Gastroesophageal sphincter (tissue), 4 donors: ENCODE results near the gene FZD10. TPM values are rescaled to one million over a fixed set of nuclear protein-coding genes. Genes with fewer than 3 reads are reported as not detected.

Source experiments
- ATAC-seq: fragments of 150-250 bp; one replicate; pipeline ENCODE4 v1.9.1; 2016; ENCODE audit warnings: mild to moderate bottlenecking, moderate library complexity
- H3K27ac ChIP-seq, 4 donors: fragments of 200-600 bp; sonication (generic) in 3 of 4; 1 replicate in 3 of 4; 2 replicates in 1 of 4; pipeline ENCODE4 v1.5.1; 2016 to 2019
- H3K27me3 ChIP-seq: fragments of 200-600 bp; sonication (generic); one replicate; pipeline ENCODE4 v1.5.1; 2019
- H3K36me3 ChIP-seq, 2 donors: fragments of 200-600 bp; sonication (generic); one replicate each; pipeline ENCODE4 v1.5.1; 2019; ENCODE audit warnings: control low read depth in 1 of 2
- H3K4me1 ChIP-seq, 3 donors: fragments of 200-600 bp; sonication (generic); 1 replicate in 2 of 3; 2 replicates in 1 of 3; pipeline ENCODE4 v1.5.1; 2016 to 2019; ENCODE audit warnings: control low read depth in 2 of 3
- H3K4me3 ChIP-seq, 2 donors: fragments of 200-600 bp; sonication (generic); one replicate each; pipeline ENCODE4 v1.5.1; 2019; ENCODE audit warnings: mild to moderate bottlenecking in 1 of 2, moderate library complexity in 1 of 2
- H3K9me3 ChIP-seq, 3 donors: fragments of 200-600 bp; sonication (generic); one replicate each; pipeline ENCODE4 v1.5.1; 2017 to 2019; ENCODE audit warnings: control low read depth in 2 of 3
- EP300 ChIP-seq: sonication (generic); formaldehyde crosslinking; IDR thresholded peaks from one replicate; pipeline ENCODE4 v1.6.1; 2017; ENCODE audit warnings: antibody characterized with exemption, mild to moderate bottlenecking
- POLR2A ChIP-seq, 2 donors: fragments of 450-650 bp; IDR thresholded peaks; one replicate each; pipeline ENCODE4 v1.6.1; 2017; ENCODE audit warnings: antibody characterized with exemption in 2 of 2, mild to moderate bottlenecking in 2 of 2, moderate library complexity in 1 of 2
- POLR2AphosphoS5 ChIP-seq: sonication (generic); formaldehyde crosslinking; IDR thresholded peaks from one replicate; pipeline ENCODE4 v1.6.1; 2017; ENCODE audit warnings: antibody characterized with exemption
- WGBS, 2 donors: methylation state at CpG; one replicate each; pipeline ENCODE4 v1.1.5; 2018; ENCODE audit warnings: low coverage in 1 of 2; 5-methylcytosine and 5-hydroxymethylcytosine counted together
- total RNA-seq, 4 donors: library from RNA; depleted of rRNA; stranded (reverse); fragments of >200 nt; gene quantifications; one replicate each; pipeline ENCODE4 v1.1.0, GENCODE V29; 2016
- TF ChIP-seq, protein P1 (sequence below), 4 experiments: fragments of 200-600 bp in 2 of 4; fragments of 450-650 bp in 2 of 4; sonication (generic) in 1 of 4; IDR thresholded peaks; one replicate each; pipeline ENCODE4 v1.5.1; 2017 to 2019; ENCODE audit warnings: antibody characterized with exemption in 4 of 4, mild to moderate bottlenecking in 2 of 4, moderate library complexity in 2 of 4

FZD10 gene
- total RNA-seq, 4 donors from 2014 or later = 0.94 to 1.6 (median 1.1) TPM; not detected in 1

DNA sequence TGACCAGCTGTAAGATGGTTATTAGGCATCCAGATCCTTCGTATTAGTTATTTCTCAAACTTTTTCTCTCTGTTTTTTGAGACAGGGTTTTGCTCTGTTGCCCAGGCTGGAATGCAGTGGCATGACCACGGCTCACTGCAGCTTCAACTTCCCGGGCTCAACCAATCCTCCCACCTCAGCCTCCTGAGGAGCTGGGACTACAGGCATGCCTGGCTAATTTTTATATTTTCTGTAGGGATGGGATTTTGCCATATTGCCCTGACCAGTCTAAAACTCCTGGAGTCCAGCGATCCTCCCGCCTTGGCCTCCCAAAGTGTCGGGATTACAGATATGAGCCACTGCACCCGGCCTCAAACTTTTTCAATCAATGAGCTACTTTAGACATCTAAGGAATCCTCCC lies 33.1 kb downstream of the FZD10 start:
- H3K27ac ChIP-seq = no peak overlapping the region
- TF ChIP-seq EP300 (no peak), POLR2A (IDR thresholded peaks at IDR 0.05) (no peak), POLR2AphosphoS5 (no peak)
- TF ChIP-seq, protein P1, sequence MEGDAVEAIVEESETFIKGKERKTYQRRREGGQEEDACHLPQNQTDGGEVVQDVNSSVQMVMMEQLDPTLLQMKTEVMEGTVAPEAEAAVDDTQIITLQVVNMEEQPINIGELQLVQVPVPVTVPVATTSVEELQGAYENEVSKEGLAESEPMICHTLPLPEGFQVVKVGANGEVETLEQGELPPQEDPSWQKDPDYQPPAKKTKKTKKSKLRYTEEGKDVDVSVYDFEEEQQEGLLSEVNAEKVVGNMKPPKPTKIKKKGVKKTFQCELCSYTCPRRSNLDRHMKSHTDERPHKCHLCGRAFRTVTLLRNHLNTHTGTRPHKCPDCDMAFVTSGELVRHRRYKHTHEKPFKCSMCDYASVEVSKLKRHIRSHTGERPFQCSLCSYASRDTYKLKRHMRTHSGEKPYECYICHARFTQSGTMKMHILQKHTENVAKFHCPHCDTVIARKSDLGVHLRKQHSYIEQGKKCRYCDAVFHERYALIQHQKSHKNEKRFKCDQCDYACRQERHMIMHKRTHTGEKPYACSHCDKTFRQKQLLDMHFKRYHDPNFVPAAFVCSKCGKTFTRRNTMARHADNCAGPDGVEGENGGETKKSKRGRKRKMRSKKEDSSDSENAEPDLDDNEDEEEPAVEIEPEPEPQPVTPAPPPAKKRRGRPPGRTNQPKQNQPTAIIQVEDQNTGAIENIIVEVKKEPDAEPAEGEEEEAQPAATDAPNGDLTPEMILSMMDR (IDR thresholded peaks at IDR 0.05) = no peak
- H3K9me3 ChIP-seq = no peaks in the 10 kb centered on the region
- H3K4me1 ChIP-seq = no peaks in the 10 kb centered on the region
- peaks cover 65% of the 10 kb centered on the region for H3K27me3 ChIP-seq
- 86 to 92% methylated on average over 5 to 6 of the region's 7 CpGs for WGBS, 2 donors
- no peaks in the 10 kb centered on the region for H3K36me3 ChIP-seq
- no peak for ATAC-seq
- H3K4me3 ChIP-seq = no peak overlapping the region

GRCh38 chr12:130195776-130196175 lies 33.5 kb downstream of the FZD10 start:
- Histone ChIP-seq H3K9me3 (peaks cover 0 to under 1% (median 0%) of the 10 kb centered on the region in 3 donors), H3K4me1 (no peaks in the 10 kb centered on the region), H3K36me3 (no peaks in the 10 kb centered on the region), H3K27me3 (peaks cover 65% of the 10 kb centered on the region), H3K27ac (no peak overlapping the region), H3K4me3 (no peak overlapping the region)
- 39% methylated on average over 12 of the region's 12 CpGs; no CpG with 5 or more reads in 1 of the 2 donors for WGBS, 2 donors
- ATAC-seq = no peak
- TF ChIP-seq POLR2AphosphoS5 (no peak), POLR2A (IDR thresholded peaks at IDR 0.05) (no peak), EP300 (no peak)
- TF ChIP-seq, protein P1 (IDR thresholded peaks at IDR 0.05) = no peak

DNA sequence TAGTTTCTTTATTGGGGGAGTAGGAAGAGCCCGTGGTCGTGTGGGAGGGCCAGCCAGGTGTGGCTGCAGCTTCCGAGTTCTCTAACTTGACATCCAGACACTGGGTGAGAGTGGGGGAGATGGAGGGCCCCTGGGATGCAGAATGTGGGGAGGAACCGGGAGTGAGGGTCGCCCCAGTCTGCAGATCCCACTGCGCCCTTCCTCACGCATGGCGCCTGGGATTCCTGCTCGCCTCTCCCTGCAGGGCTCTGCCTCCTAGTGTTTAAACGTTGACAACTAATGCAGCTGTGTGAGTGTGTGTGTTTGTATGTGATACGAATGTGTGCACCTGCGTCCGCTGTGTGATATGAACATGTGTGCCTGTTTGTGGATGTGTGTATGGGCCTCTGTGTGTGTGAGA lies 34.6 kb downstream of the FZD10 start:
- no peaks in the 10 kb centered on the region for H3K4me1 ChIP-seq
- H3K36me3 ChIP-seq = no peaks in the 10 kb centered on the region
- H3K9me3 ChIP-seq = peaks cover 0 to 11% (median 0%) of the 10 kb centered on the region in 3 donors
- WGBS, 2 donors = 44 to 53% methylated on average over 7 to 8 of the region's 13 CpGs
- no peak for ATAC-seq
- H3K4me3 ChIP-seq = no peak overlapping the region
- TF ChIP-seq, protein P1 (IDR thresholded peaks at IDR 0.05) = no peak
- TF ChIP-seq POLR2A (IDR thresholded peaks at IDR 0.05) (no peak), EP300 (no peak), POLR2AphosphoS5 (no peak)
- H3K27ac ChIP-seq = no peak overlapping the region
- peaks cover 63% of the 10 kb centered on the region for H3K27me3 ChIP-seq

GRCh38 chr12:130198026-130198662 lies 35.9 kb downstream of the FZD10 start:
- Histone ChIP-seq H3K27ac (no peak overlapping the region), H3K36me3 (no peaks in the 10 kb centered on the region), H3K9me3 (peaks cover 0 to 17% (median 0%) of the 10 kb centered on the region in 3 donors), H3K4me3 (no peak overlapping the region), H3K4me1 (no peaks in the 10 kb centered on the region), H3K27me3 (peaks cover 53% of the 10 kb centered on the region)
- 79% methylated on average over 13 of the region's 18 CpGs; no CpG with 5 or more reads in 1 of the 2 donors for WGBS, 2 donors
- no peak for TF ChIP-seq EP300
- no peak for TF ChIP-seq POLR2A (IDR thresholded peaks at IDR 0.05)
- TF ChIP-seq, protein P1 (IDR thresholded peaks at IDR 0.05) = no peak
- TF ChIP-seq POLR2AphosphoS5 = no peak
- no peak for ATAC-seq

- no peak for ATAC-seq
- H3K27ac ChIP-seq = no peak overlapping the region
- whole genome bisulfite sequencing, 2 donors = 82 to 84% methylated on average over 5 to 15 of the region's 16 CpGs
These were observed 36.4 kb downstream of the FZD10 start for GRCh38 chr12:130198663-130199060.

More at GRCh38 chr12:130198663-130199060, 36.4 kb downstream of the FZD10 start:
- no peak overlapping the region for H3K4me3 ChIP-seq
- TF ChIP-seq POLR2AphosphoS5 (no peak), EP300 (no peak), POLR2A (IDR thresholded peaks at IDR 0.05) (no peak)
- TF ChIP-seq, protein P1 (IDR thresholded peaks at IDR 0.05) = no peak
- no peaks in the 10 kb centered on the region for H3K4me1 ChIP-seq
- H3K9me3 ChIP-seq = peaks cover 0 to 17% (median 0%) of the 10 kb centered on the region in 3 donors
- H3K27me3 ChIP-seq = peaks cover 49% of the 10 kb centered on the region
- H3K36me3 ChIP-seq = no peaks in the 10 kb centered on the region
